GM21526 (cell line): ENCODE measurements around the gene C3orf20.

ENCODE experiments used
- ATAC-seq: cut with Tn5 transposase; IDR thresholded peaks from one replicate; pipeline ENCODE4 v1.9.1; 2021; ENCODE audit warnings: moderate library complexity; ENCODE audit not compliant: unreplicated experiment, low FRiP score

Gene C3orf20

DNA sequence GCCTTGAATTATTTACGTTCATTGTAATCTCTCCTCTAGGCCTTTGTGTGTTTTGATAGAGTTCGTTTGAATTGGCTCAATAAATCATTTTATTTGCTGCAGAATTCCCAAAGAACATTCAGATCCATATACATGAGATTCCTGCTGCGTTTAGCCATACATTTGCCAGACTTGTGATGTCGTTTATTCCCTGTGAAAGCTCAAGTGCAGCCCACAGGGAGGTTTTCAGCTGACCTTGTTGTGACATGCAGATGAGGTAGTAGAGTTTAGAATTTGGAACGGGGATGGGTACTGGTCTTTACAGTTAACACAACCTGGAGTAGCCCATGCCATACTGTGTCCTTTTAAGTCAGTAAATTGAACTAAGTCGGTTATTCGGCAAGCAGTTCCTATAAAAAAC, at the start of gene C3orf20:
TSS of gene C3orf20 (plus strand) at position 301 of the 400 bp plus-strand sequence. CDS start 7,573 bp downstream, outside the sequence.
- no peak for ATAC-seq

DNA sequence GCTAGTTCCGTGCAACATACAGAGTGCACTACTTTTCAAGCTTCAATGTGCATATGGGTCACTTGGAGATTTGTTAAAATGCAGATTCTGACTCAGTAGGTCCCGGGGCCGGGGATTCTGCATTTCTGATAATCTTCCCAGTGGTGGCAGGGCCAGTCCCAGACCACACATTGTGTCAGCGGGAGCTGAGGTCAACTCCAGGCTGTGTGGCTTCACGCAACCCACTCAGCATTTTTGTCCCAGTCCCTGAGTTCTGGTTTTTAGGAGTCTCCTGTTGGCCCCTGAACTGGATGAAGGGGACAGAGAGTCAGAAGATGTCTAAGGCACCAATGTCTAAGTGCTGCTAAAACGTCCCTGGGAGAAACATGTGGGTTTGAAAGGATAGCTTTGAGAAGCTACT, 49.5 kb upstream of the C3orf20 start:
- ATAC-seq, result no peak

DNA sequence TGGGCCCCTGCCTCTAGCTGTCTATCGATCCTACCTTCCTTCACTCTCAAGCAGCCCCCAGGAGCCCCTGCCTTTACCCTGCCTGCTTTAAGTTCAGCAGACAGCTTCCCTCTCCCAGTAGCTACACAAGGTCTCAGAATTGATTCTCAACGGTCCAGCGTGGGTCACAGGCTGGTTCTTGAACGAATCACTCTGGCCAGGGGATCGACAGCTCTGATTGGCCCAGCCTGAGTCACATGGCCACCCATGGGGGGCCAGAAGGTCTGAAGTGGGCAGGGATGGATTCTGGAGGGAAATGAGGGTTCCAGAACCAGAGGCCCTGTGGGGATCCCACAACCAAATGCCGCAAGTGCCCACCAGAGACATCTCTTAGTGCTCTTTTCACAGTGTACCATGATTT, 47.1 kb upstream of the C3orf20 start:
- ATAC-seq, result no peak

DNA sequence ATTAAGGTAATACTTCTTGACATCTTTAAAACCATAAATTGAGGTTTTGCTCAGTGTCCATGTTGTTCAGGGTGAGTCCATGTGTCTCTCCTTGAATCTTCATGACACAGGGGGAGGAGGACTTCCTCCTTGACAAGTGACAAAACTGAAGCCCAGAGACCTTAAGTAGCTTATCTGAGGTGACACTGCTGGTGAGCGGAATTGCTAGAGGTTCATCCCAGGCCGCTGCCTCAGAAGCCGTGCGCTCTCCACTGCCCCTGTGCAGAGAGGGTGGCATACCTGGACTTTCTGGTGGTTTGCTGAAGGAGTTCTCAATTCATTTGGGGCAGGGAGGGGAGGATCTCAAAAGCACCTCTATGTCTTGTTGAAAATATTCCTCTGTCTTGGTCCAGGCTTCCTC, 46.5 kb upstream of the C3orf20 start:
- no peak for ATAC-seq

DNA sequence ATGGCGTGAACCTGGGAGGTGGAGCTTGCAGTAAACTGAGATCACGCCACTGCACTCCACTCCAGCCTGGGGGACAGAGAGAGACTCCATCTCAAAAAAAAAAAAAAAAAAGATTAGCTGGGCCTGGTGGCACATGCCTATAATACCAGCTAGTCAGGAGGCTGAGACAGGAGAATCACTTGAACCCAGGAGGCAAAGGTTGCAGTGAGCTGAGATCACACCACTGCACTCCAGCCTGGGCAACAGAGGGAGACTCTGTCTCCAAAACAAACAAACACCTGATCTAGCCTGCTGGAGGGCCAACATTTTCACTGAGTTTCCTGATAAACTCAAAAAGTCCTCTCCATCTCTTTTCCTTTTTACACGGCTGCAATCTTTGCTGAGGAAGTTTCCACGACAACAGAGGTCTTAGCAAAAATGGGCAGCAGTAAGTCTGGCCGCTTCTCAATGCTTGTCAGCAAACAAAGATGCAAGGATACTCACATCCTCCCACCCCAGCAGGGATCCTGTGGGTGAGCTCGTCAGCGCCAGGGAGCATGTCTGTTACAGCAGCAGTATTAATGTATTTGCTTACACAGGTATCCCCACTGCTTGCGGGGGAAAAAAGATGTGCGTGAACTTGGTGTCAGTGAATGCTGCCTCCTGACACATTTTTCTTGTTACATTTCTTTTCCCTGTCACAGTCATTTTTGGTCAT, 44.4 kb upstream of the C3orf20 start:
- ATAC-seq, result no peak

DNA sequence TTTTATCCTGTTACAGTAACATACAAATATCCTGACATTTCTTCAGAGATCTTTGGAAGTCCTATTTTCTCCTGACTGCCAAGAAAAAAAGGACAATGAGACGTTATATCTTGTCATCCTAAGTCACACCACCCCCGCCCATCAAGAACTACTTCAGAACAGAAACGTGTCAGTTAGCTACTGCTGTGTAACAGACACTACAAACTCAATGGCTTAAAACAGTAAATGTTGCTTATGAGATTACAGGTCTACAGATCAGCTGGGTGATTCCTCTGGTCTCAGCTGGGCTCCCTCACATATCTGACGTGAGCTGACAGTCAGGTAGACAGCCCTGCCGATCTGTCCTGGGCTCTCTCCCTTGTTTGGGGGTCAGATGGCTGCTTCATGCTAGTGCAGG, 43.8 kb upstream of the C3orf20 start:
- ATAC-seq, result no peak

DNA sequence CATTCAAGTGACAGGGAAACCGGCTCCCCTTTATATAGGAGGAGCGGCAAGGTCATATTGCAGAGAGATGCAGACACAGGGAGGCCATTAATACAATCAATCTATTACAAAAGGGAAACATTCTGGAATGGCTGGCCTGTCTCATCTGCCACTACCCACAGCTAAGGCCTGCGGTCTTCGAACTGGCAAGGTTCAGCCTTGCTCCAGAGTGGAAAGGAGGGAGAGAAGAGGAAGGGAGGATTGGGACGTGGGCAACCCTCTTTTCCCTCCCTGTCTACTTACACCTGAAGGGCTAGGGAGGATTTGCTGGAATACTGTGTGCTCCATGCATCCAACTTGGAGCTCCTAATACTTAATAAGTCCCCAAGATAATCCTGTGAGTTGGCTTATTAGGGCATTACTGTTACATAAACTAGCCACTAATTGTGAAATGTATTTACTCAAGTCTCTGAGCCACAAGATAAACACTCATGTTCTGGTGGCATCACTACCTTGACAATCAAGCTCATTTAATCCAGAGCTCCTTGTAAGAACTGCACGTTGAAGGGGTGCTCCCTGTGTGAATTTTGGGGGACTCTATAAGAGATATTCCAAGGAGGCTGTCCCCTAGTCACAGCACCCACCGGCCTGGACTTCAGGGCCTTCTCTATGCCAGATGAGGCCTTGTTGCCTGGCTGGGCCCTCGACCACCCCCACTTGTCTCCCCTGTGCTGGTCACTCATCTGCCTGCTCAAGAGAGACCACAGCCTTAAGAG, 43.1 kb upstream of the C3orf20 start:
- ATAC-seq, result no peak

DNA sequence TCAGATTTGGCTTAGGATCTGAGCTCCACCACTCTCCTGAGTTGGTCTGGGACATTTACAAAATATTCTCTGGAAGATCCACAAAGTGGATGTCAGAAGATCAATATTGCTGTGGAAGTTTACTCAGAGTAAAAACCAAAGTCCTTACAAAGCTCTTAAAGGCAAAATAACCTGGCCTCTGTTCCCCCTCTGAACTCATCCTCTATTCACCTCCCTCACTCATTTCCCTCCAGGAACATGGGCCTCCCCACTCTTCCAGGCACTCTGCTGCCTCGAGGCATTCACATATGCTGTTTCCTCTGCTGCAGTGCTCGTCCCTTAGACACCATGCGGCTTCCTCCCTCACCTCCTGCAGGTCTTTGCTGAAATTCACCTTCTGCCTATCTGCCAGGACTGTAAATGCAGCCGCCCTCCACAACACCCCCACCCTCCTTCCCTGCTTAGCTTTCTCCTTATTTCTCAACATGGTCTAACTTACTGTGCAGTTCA, 42.5 kb upstream of the C3orf20 start:
- no peak for ATAC-seq

DNA sequence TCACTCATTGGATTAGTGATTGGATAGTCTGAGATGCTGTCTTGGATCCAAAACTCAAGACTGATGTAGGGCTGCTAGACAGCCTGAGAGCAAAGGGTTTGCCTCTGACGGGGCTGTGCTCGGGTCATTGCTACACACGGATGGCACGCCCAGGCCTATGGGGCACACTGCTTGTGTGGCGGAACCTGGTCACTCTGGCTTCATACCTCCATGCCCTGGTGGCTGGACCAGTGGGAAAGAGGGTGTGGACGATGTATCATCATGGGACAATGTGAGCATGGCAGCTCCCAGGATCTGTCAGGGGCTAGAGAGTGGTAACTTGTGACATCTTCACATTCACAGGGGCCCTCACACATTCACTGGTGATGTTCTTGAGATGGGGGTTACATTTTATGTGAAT, 41.5 kb upstream of the C3orf20 start:
- no peak for ATAC-seq

DNA sequence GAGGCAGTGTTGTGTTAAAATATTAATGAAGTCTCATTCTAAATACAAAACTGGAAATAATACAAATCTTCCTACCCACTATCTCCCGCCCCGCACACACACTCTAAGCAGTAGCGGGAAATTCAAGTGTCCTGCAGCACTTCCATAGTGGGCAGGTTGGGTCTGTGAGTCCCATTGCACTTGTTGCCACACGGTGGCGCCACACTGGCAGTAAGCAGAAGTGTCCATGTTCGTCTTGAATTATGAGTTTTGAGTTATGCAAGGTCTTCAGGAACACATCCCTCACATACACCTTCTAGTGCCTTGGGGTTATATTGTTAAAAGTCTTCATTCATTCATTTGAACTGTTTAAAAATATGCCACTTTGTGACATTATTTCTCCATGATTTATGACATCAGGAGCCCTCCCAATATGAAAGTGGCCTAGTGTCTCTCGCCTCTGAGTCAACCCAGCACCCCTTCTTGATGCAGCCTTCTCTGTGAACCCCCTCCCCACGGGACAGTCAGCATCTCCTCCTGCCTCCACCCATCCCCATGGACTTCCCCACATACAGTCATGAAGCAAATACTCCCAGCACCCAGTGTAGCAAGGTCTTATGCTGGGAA, 41.0 kb upstream of the C3orf20 start:
- ATAC-seq, result no peak

DNA sequence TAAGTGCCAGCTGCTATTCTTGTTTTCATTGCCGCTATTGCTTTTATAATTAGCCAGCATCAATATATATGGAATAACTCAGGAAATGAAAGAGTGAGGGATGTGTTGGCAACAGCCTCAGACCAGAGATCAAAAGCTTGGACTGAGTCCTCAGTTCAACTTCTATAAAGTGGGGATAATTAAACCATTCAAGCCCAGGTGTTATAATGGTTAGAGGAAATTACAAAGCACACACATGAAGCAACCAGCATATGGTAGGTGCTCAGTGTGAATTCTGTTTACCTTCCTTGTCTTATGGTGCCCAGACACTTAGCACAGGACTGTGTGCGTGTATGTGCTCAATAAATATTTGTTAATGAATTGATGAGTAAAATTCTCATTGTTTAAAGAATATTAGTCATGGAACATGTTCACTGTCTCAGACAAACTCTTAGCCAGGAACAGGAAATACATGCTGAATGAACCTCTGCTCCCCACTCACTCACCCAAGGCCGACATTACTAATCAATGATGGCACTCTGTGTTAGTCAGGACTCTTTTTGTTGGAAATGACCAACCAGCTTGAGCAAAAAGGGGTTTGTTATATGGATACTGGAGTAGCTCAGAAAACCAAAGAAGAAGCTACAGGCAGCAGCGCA, 40.1 kb upstream of the C3orf20 start:
- no peak for ATAC-seq

DNA sequence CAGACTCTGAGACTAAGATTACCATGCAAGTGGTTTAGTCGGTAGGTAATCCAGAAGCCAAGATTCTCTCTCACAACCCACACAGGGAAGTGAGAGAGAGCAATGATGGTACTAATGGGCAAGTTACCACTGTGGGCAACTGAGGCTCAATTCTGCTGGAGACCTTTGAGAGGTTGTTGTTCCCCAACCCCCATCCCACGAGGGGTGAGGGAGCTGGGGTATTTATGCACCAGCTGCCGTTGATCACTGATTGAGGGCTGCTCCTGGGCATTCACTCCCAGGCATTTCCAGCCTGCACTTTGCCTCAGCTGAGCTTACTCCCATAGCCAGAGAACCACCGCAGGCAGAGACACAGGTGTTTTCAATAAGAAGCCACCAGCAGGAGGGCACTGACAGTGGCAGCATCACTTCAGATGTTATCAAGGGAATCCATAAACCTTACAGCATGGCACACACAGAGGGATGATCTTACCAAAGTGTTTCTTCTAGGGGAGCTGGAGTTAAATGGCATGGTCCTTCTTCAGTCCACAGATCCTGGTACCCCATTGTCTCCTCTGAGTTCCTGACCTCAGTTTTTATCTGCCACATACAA, 38.3 kb upstream of the C3orf20 start:
- ATAC-seq, result no peak

DNA sequence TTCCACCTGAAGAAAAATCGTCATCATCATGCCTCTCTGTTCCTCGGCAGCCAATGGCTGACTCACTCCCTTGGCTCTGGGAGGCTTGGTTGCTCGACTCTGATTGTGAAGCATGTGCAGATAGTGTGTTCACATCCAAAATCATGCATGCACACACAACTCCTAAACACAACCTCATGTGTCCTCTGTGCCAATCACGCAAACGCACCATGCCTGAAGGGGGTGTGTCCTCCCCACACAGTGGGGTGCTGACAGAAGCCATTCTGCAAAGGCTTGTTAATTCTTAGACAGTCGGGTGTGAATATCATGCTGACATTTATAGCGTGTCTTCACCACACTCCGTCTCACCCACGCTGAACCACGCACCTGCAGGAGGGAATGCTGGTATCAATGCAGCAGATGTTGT, 34.8 kb upstream of the C3orf20 start:
- ATAC-seq, result no peak

DNA sequence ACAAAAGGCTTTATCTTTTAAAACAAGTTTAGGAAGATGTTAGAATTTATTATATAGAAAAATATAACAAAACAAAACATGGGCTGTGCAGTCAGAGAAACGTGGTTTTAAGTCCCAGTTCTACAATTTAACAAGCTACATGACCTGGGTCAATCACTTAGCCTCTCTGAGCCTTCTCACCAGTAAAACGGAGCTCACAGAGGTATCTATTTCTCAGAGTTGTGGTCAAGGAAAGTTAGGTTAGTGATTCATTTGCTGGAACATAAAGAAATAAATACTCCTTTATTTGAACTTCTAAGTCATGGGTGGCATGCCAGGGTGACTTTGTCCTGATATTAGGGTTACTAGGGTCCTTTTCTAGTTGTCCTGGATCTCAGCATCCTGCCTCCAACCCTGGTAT, 34.2 kb upstream of the C3orf20 start:
- no peak for ATAC-seq

DNA sequence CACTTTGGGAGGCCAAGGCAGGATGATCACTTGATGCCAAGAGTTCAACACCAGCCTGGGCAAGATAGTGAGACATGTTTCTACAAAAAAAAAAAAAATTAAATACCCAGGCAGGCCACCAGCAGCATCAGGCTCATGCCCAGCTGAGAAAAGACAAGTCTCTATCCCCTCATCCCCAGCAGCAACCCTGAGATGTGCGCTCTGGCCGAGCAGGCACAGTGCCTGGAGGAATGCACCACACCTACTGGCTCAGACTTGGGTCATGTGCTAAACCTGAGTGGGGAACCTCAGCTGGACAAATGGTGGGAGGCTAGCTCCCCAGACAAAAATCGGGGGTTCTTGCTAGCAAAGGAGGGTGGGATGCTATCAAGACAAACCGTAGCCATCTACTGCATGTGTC, 33.6 kb upstream of the C3orf20 start:
- ATAC-seq, result no peak

DNA sequence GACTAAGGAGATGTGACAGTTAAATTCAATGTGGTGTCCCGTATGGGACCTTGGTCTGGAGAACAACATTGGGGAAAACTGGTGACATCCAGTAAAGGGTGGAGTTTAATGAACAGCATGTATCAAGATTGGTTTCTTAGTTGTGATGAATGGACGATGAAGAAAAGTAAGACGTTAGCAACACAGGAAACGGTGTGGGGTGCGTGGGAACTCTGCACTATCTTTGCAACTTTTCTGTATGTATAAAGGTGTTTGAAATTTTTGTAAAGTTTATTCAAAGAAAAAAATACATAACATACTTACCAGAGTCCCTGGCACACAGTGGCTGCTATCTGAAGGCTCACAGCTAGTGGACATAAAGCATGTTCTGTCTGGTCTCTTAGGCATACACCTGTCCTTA, 29.5 kb upstream of the C3orf20 start:
- no peak for ATAC-seq

DNA sequence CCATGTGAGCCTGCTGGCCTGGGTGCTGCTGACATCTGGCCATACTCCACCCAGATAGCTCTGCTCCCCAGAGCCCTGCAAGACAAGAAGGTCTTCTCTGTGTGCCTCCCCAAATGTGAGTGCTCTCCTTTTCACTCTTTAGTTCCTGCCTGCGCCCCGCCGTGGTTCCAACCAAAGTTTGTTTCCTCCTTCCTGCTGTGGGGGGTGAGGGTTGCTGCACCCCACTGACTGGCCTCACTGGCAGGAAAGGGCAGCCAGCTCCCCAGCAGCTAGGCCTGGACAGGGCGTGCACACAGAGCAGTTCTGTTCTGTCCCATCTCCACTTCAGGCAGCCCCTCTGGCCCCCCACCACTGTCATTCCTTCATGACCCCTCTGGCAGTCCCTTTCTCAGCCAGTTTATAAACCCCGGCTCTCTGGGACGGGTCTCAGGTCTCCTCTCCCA, 28.8 kb upstream of the C3orf20 start:
- ATAC-seq, result no peak

DNA sequence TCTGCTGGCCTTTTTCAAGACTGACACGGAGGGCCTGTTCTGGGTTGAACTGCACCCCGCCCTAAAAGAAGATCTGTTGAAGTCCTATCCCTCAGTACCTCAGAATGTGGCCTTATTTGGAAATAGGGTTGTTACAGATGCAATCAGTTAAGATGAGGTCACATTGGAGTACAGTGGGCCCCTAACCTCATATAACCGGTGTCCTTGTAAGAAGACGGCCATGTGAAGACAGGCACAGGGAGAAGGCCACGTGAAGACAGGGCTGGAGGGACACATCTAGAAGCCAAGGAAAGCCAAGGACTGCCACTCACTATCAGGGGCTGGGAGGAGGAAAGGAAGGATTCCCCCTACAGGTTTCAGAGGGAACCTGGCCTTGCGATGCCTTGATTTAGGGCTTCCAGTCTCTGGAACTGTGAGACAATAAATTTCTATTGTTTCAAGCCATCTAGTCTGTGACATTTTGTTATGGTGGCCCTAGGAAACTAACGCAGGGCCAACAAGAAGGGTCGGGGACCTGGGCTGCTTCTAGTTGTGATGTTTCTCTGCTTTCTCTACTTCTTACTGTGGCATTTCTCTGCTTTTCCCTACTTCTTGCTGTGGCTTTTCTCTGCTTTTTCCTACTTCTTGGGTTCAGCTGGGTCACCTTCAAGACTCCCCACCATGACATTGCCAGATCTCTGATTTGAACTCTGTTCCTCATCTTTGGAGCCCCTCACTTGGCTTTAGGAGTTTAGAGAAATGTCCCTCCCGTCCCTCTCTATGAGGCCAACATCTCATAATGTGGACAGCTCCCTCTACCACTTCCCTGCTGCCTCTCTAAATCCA, 28.1 kb upstream of the C3orf20 start:
- no peak for ATAC-seq

DNA sequence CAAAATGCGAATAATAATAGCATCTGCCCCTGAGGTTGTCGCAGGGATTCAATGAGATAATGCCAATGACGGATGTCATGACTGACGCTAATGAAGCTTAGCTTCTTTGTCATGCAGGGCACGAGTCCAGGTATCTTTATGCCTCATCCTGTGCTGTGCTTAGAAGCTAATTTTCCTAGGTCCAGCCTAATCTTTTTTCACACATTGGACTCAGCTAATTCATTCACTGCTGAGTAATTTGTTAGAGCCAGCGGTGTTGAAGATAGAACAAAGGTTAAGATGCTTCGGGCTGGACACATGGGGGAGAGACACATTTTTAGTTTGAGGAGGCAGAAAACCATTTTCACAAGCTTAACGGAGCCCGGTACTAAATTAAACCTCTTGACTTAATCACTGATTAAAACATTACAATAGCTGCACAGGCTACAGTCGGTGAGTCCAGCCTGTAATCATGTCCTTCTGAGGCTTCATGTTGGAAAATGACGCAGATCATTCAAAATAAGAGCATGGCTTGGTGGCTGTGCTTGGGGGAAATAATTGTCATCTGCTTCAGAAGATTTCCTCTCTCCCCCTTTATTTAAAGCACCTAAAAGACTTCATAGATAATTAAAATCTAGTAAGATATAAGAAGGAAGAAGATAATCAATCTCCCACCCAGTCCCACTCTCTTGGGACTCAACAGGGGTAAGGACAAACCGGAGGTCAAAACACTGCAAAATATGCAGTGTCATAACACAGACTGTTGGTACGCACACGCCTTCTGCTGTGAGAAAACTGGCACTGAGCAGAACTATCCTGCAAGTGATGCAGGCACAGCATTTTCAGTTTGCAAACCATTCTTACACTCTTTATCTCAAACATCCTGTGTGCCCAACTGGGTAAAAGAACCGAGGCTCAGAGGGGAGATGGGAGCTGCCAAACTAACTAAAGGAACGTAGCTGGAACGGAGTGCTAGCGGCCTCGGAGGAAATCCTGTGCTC, 26.7 kb upstream of the C3orf20 start:
- ATAC-seq, result no peak
